ENCODE results near the gene TLR9.

TLR9 gene

GRCh38 chr3:52211268-52211891 lies 14.1 kb downstream of the TLR9 start:
- FAIRE-seq: no peak
- DNase-seq (ENCODE audit: insufficient read length, low spot score): no peak
- TF ChIP-seq POLR2A (IDR thresholded peaks at IDR 0.05; ENCODE audit: low read depth, low read length): no peak

- DNase-seq (ENCODE audit: insufficient read length, low spot score): no peak
- no peak for TF ChIP-seq POLR2A (IDR thresholded peaks at IDR 0.05; ENCODE audit: low read depth, low read length)
- FAIRE-seq: no peak
These were observed 14.8 kb downstream of the TLR9 start for GRCh38 chr3:52210550-52211046.

- DNase-seq (ENCODE audit: insufficient read length, low spot score) (no peak), FAIRE-seq (no peak)
- no peak for TF ChIP-seq POLR2A (IDR thresholded peaks at IDR 0.05; ENCODE audit: low read depth, low read length)
These were observed 15.4 kb downstream of the TLR9 start for GRCh38 chr3:52210037-52210436.

- no peak for TF ChIP-seq POLR2A (IDR thresholded peaks at IDR 0.05; ENCODE audit: low read depth, low read length)
- FAIRE-seq (no peak), DNase-seq (ENCODE audit: insufficient read length, low spot score) (no peak)
These were observed 16.9 kb downstream of the TLR9 start for GRCh38 chr3:52208556-52208955.

GRCh38 chr3:52205727-52206372 lies 19.6 kb downstream of the TLR9 start:
- no peak for DNase-seq (ENCODE audit: insufficient read length, low spot score)
- FAIRE-seq: no peak
- TF ChIP-seq POLR2A (IDR thresholded peaks at IDR 0.05; ENCODE audit: low read depth, low read length): no peak

- no peak for FAIRE-seq
- no peak for TF ChIP-seq POLR2A (IDR thresholded peaks at IDR 0.05; ENCODE audit: low read depth, low read length)
- no peak for DNase-seq (ENCODE audit: insufficient read length, low spot score)
These were observed 20.9 kb downstream of the TLR9 start for GRCh38 chr3:52204337-52205073.

GRCh38 chr3:52203701-52204100 lies 21.7 kb downstream of the TLR9 start:
- FAIRE-seq (no peak), DNase-seq (ENCODE audit: insufficient read length, low spot score) (no peak)
- no peak for TF ChIP-seq POLR2A (IDR thresholded peaks at IDR 0.05; ENCODE audit: low read depth, low read length)

- DNase-seq (ENCODE audit: insufficient read length, low spot score): no peak
- TF ChIP-seq POLR2A (IDR thresholded peaks at IDR 0.05; ENCODE audit: low read depth, low read length): no peak
- FAIRE-seq: no peak
These were observed 22.9 kb downstream of the TLR9 start for GRCh38 chr3:52202384-52203077.

- FAIRE-seq: no peak
- DNase-seq (ENCODE audit: insufficient read length, low spot score): no peak
- TF ChIP-seq POLR2A (IDR thresholded peaks at IDR 0.05; ENCODE audit: low read depth, low read length): no peak
These were observed 24.3 kb downstream of the TLR9 start for GRCh38 chr3:52200981-52201679.

- FAIRE-seq (peak; percentile 11), DNase-seq (ENCODE audit: insufficient read length, low spot score) (no peak)
- TF ChIP-seq POLR2A (IDR thresholded peaks at IDR 0.05; ENCODE audit: low read depth, low read length): no peak
These were observed 26.5 kb downstream of the TLR9 start for GRCh38 chr3:52198643-52199608.

GRCh38 chr3:52197842-52198625 lies 27.4 kb downstream of the TLR9 start, which contains the start of gene ALAS1:
Gene ALAS1 (plus strand): TSS chr3:52198160. CDS start chr3:52199242, 1,082 bp downstream.
- FAIRE-seq: no peak
- TF ChIP-seq POLR2A (IDR thresholded peaks at IDR 0.05; ENCODE audit: low read depth, low read length): peak; percentile 91
- peak; percentile 93 for DNase-seq (ENCODE audit: insufficient read length, low spot score)

- no peak for TF ChIP-seq POLR2A (IDR thresholded peaks at IDR 0.05; ENCODE audit: low read depth, low read length)
- DNase-seq (ENCODE audit: insufficient read length, low spot score): no peak
- FAIRE-seq: no peak
These were observed 28.0 kb downstream of the TLR9 start for GRCh38 chr3:52197499-52197841.

Data from H54 (cell line).